ENCODE data around the gene ZNF521. TPM values are rescaled to one million over a fixed set of nuclear protein-coding genes. Genes with fewer than 3 reads are reported as not detected.

The ZNF521 gene
- total RNA-seq, 1 donor from 2014 or later, result 58.7 TPM

GRCh38 chr18:25370391-25370790 lies 18.4 kb upstream of the ZNF521 start:
- H3K9me3 Mint-ChIP-seq (ENCODE audit: unreplicated experiment), result peaks cover 2% of the 10 kb centered on the region
- H3K36me3 Mint-ChIP-seq (ENCODE audit: unreplicated experiment), result no peaks in the 10 kb centered on the region
- H3K27ac Mint-ChIP-seq (ENCODE audit: unreplicated experiment), result no peak overlapping the region
- H3K27me3 Mint-ChIP-seq (ENCODE audit: unreplicated experiment), result no peaks in the 10 kb centered on the region
- H3K4me1 Mint-ChIP-seq (ENCODE audit: low read depth, unreplicated experiment), result peaks cover 19% of the 10 kb centered on the region
- DNase-seq, result no peak
- H3K4me3 Mint-ChIP-seq (ENCODE audit: unreplicated experiment), result no peak overlapping the region
- TF ChIP-seq CTCF (IDR thresholded peaks at IDR 0.05; ENCODE audit: partially characterized antibody, unreplicated experiment), result no peak

DNA sequence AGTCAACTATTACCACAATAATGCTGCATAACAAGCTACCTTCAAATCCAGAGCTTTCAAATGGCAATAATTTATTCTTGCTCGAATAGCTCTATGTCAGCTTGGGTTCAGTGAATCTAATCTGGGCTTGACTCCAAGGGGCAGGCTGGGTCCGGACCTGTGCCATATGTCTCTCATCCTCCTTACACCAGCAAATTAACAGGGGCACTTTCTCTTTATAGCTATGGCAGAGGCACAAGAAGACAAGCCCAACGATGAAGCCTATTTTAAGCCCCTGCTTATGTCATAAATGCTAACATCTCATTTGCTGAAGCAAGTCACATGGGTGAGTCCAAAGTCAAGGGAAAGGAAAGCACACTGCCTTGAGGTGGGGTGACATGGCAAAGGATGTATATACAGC lies 13.3 kb upstream of the ZNF521 start:
- H3K27me3 Mint-ChIP-seq (ENCODE audit: unreplicated experiment), result peaks cover 3% of the 10 kb centered on the region
- H3K4me1 Mint-ChIP-seq (ENCODE audit: low read depth, unreplicated experiment), result no peaks in the 10 kb centered on the region
- peaks cover 3% of the 10 kb centered on the region for H3K9me3 Mint-ChIP-seq (ENCODE audit: unreplicated experiment)
- no peak overlapping the region for H3K4me3 Mint-ChIP-seq (ENCODE audit: unreplicated experiment)
- no peaks in the 10 kb centered on the region for H3K36me3 Mint-ChIP-seq (ENCODE audit: unreplicated experiment)
- DNase-seq, result no peak
- no peak for TF ChIP-seq CTCF (IDR thresholded peaks at IDR 0.05; ENCODE audit: partially characterized antibody, unreplicated experiment)
- H3K27ac Mint-ChIP-seq (ENCODE audit: unreplicated experiment), result no peak overlapping the region

GRCh38 chr18:25364732-25365131 lies 12.8 kb upstream of the ZNF521 start:
- Mint-ChIP-seq H3K36me3 (ENCODE audit: unreplicated experiment) (no peaks in the 10 kb centered on the region), H3K27ac (ENCODE audit: unreplicated experiment) (no peak overlapping the region), H3K4me3 (ENCODE audit: unreplicated experiment) (no peak overlapping the region), H3K4me1 (ENCODE audit: low read depth, unreplicated experiment) (no peaks in the 10 kb centered on the region), H3K27me3 (ENCODE audit: unreplicated experiment) (peaks cover 3% of the 10 kb centered on the region), H3K9me3 (ENCODE audit: unreplicated experiment) (peaks cover 3% of the 10 kb centered on the region)
- DNase-seq, result no peak
- TF ChIP-seq CTCF (IDR thresholded peaks at IDR 0.05; ENCODE audit: partially characterized antibody, unreplicated experiment), result no peak

- no peak for TF ChIP-seq CTCF (IDR thresholded peaks at IDR 0.05; ENCODE audit: partially characterized antibody, unreplicated experiment)
- H3K4me1 Mint-ChIP-seq (ENCODE audit: low read depth, unreplicated experiment), result no peaks in the 10 kb centered on the region
- H3K4me3 Mint-ChIP-seq (ENCODE audit: unreplicated experiment), result no peak overlapping the region
- no peak overlapping the region for H3K27ac Mint-ChIP-seq (ENCODE audit: unreplicated experiment)
- no peaks in the 10 kb centered on the region for H3K36me3 Mint-ChIP-seq (ENCODE audit: unreplicated experiment)
- peaks cover 3% of the 10 kb centered on the region for H3K27me3 Mint-ChIP-seq (ENCODE audit: unreplicated experiment)
- no peak for DNase-seq
- H3K9me3 Mint-ChIP-seq (ENCODE audit: unreplicated experiment), result peaks cover 2% of the 10 kb centered on the region
Measured at GRCh38 chr18:25360301-25360899, 8.4 kb upstream of the ZNF521 start.

DNA sequence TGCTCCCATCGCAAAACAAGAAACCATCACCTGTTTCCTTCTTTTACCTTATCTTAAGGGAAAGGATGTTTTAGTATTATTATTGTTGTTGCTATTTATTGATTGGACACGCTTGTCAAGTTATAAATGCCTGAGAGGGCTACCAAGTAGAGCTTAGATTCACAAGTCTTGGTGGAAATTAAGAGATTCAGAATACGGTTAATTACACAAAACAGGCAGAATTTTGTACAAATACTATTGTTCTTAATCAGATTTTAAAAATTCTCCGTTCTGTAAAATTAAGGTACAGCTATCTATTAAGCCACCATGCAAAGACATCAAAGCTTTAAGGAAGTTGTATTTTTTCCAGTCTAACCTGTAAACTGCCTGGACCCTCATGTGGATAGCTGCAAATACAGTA lies 1.1 kb upstream of the ZNF521 start:
- no peak for DNase-seq
- no peak for TF ChIP-seq CTCF (IDR thresholded peaks at IDR 0.05; ENCODE audit: partially characterized antibody, unreplicated experiment)
- Mint-ChIP-seq H3K27me3 (ENCODE audit: unreplicated experiment) (peaks cover 4% of the 10 kb centered on the region), H3K9me3 (ENCODE audit: unreplicated experiment) (peaks cover 9% of the 10 kb centered on the region), H3K27ac (ENCODE audit: unreplicated experiment) (no peak overlapping the region), H3K4me1 (ENCODE audit: low read depth, unreplicated experiment) (peaks cover 9% of the 10 kb centered on the region), H3K36me3 (ENCODE audit: unreplicated experiment) (no peaks in the 10 kb centered on the region), H3K4me3 (ENCODE audit: unreplicated experiment) (peak overlapping the region; percentile 92)
